GM21515 (cell line): ENCODE results near the gene ADAMTSL5.
"Not testable (repeated sequence)": the region's sequence is repeated elsewhere in the genome, so short reads cannot be mapped to it uniquely, and the experiment has no call there.

ENCODE experiments used
- ATAC-seq: cut with Tn5 transposase; IDR thresholded peaks from one replicate; pipeline ENCODE4 v1.9.1; 2021; ENCODE audit not compliant: unreplicated experiment

The ADAMTSL5 gene

GRCh38 chr19:1530856-1531255 is 18.0 kb upstream of the ADAMTSL5 start:
- not testable (repeated sequence) for ATAC-seq

- no peak for ATAC-seq
Measured at GRCh38 chr19:1529430-1529816, 16.6 kb upstream of the ADAMTSL5 start.

- ATAC-seq, result no peak
Measured at GRCh38 chr19:1528596-1529429, 16.0 kb upstream of the ADAMTSL5 start.

GRCh38 chr19:1527650-1528309 is 15.0 kb upstream of the ADAMTSL5 start:
- ATAC-seq, result no peak

- ATAC-seq, result no peak
Measured at GRCh38 chr19:1526979-1527649, 14.3 kb upstream of the ADAMTSL5 start.

- ATAC-seq, result no peak
Measured at GRCh38 chr19:1526066-1526778, 13.4 kb upstream of the ADAMTSL5 start.

- ATAC-seq, result no peak
Measured at GRCh38 chr19:1525343-1525742, 12.5 kb upstream of the ADAMTSL5 start.

GRCh38 chr19:1524972-1525325 is 12.1 kb upstream of the ADAMTSL5 start:
- ATAC-seq, result no peak

GRCh38 chr19:1524287-1524971 is 11.6 kb upstream of the ADAMTSL5 start:
- no peak for ATAC-seq

- no peak for ATAC-seq
Measured at GRCh38 chr19:1523412-1524286, 10.8 kb upstream of the ADAMTSL5 start, which contains the start of gene PLK5. Gene PLK5, plus strand, starts transcription at chr19:1524077. Its CDS starts 2,920 bp downstream, at chr19:1526997.

GRCh38 chr19:1522838-1523237 is 10.0 kb upstream of the ADAMTSL5 start:
- no peak for ATAC-seq

GRCh38 chr19:1522061-1522460 is 9.2 kb upstream of the ADAMTSL5 start:
- no peak for ATAC-seq

- ATAC-seq, result no peak
Measured at GRCh38 chr19:1521636-1522035, 8.8 kb upstream of the ADAMTSL5 start.

GRCh38 chr19:1520203-1520780 is 7.5 kb upstream of the ADAMTSL5 start:
- ATAC-seq, result no peak

GRCh38 chr19:1519802-1520201 is 7.0 kb upstream of the ADAMTSL5 start:
- not testable (repeated sequence) for ATAC-seq

- ATAC-seq, result no peak
Measured at GRCh38 chr19:1518471-1518870, 5.7 kb upstream of the ADAMTSL5 start.

GRCh38 chr19:1516395-1516753 is 3.6 kb upstream of the ADAMTSL5 start:
- no peak for ATAC-seq

GRCh38 chr19:1514986-1515721 is 2.3 kb upstream of the ADAMTSL5 start:
- no peak for ATAC-seq

- no peak for ATAC-seq
Measured at GRCh38 chr19:1514295-1514661, 1.5 kb upstream of the ADAMTSL5 start.
